ENCODE measurements around the gene TFB1M.

GRCh38 chr6:155301867-155302266 lies 12.4 kb downstream of the TFB1M start:
- TF ChIP-seq CTCF (IDR thresholded peaks at IDR 0.05 in 2 of 3, conservative IDR thresholded peaks at IDR 0.05 in 1 of 3; ENCODE audit: insufficient read depth in 2 of 3, low read depth in 1 of 3, low read length in 3 of 3) (no peak), RAD21 (CRISPR knock-in tag; conservative IDR thresholded peaks at IDR 0.05 in 1 of 2, IDR thresholded peaks at IDR 0.05 in 1 of 2) (no peak), ATF2 (CRISPR knock-in tag; IDR thresholded peaks at IDR 0.05) (no peak), SMAD3 (CRISPR knock-in tag; conservative IDR thresholded peaks at IDR 0.05) (no peak), CXXC5 (CRISPR knock-in tag; IDR thresholded peaks at IDR 0.05) (no peak), ZBTB43 (CRISPR knock-in tag; IDR thresholded peaks at IDR 0.05) (no peak), ESRRA (IDR thresholded peaks at IDR 0.05; ENCODE audit: borderline replicate concordance, low read depth) (no peak), NFE2L1 (tag; IDR thresholded peaks at IDR 0.05; ENCODE audit: borderline replicate concordance, low read depth) (no peak), E2F3 (CRISPR knock-in tag; IDR thresholded peaks at IDR 0.05) (no peak), STAT5B (CRISPR knock-in tag; IDR thresholded peaks at IDR 0.05) (no peak), ZFP91 (CRISPR knock-in tag; IDR thresholded peaks at IDR 0.05) (no peak), U2AF1 (optimal IDR thresholded peaks at IDR 0.05; ENCODE audit: low read depth, low read length) (no peak)
